IPS-20b (cell line): ENCODE measurements around the gene ABHD5.

ENCODE experiments used
- H3K27ac ChIP-seq: one replicate; pipeline ENCODE4 v1.5.1; 2013; ENCODE audit warnings: low read length
- H3K27me3 ChIP-seq: 2 replicates; pipeline ENCODE4 v1.6.1; 2013; ENCODE audit warnings: mild to moderate bottlenecking, low read length, inconsistent platforms; ENCODE audit not compliant: insufficient read depth
- H3K36me3 ChIP-seq: 2 replicates; pipeline ENCODE4 v1.6.1; 2013; ENCODE audit warnings: low read depth, mild to moderate bottlenecking, inconsistent platforms, low read length, moderate library complexity; ENCODE audit not compliant: insufficient read depth
- H3K4me1 ChIP-seq: 2 replicates; pipeline ENCODE4 v1.6.1; 2013; ENCODE audit warnings: mild to moderate bottlenecking, control low read depth, inconsistent platforms, low read length, moderate library complexity; ENCODE audit not compliant: insufficient read depth
- H3K4me3 ChIP-seq: 2 replicates; pipeline ENCODE4 v1.5.1; 2013; ENCODE audit warnings: mild to moderate bottlenecking, low read length, inconsistent platforms
- H3K9ac ChIP-seq: 2 replicates; pipeline ENCODE4 v1.6.1; 2013; ENCODE audit warnings: low read depth, mild to moderate bottlenecking, inconsistent platforms, low read length, moderate library complexity
- H3K9me3 ChIP-seq: 2 replicates; pipeline ENCODE4 v1.6.1; 2013; ENCODE audit warnings: mild to moderate bottlenecking, low read depth, low read length, inconsistent platforms; ENCODE audit not compliant: insufficient read depth

Gene ABHD5

GRCh38 chr3:43773273-43774094 lies 82.7 kb downstream of the ABHD5 start:
- H3K4me1 ChIP-seq = no peaks in the 10 kb centered on the region

DNA sequence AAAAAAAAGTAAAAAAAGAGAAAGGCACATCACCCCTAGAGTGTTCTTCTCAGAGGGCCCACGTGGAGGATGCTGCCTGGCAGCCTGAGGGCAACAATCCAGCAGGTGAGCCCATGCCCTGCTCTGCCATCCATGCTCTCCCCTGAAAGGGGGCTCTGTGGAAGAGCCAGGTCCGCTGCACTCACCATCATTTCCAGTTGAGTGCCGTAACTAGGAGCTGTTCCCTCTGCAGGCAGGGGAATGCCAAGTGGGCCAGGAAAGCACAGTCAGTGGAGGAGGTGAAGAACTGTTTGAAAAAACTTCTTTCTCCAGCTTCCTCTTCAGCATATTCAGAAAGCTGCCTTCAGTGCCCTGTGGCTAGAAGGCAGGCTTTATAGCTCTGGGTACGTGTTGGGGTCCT lies 84.1 kb downstream of the ABHD5 start:
- 0 out of 2 replicates have a peak, but pooled peaks cover 4% of the 10 kb centered on the region for H3K27me3 ChIP-seq
- H3K27ac ChIP-seq = no peak overlapping the region
- H3K4me3 ChIP-seq = no peak overlapping the region
- no peaks in the 10 kb centered on the region for H3K9me3 ChIP-seq
- no peaks in the 10 kb centered on the region for H3K4me1 ChIP-seq
- no peak overlapping the region for H3K9ac ChIP-seq
- no peaks in the 10 kb centered on the region for H3K36me3 ChIP-seq

More at GRCh38 chr3:43773273-43774094, 82.7 kb downstream of the ABHD5 start:
- Histone ChIP-seq H3K36me3 (no peaks in the 10 kb centered on the region), H3K4me3 (no peak overlapping the region), H3K27me3 (0 out of 2 replicates have a peak, but pooled peaks cover 4% of the 10 kb centered on the region), H3K9me3 (no peaks in the 10 kb centered on the region), H3K27ac (no peak overlapping the region), H3K9ac (no peak overlapping the region)

DNA sequence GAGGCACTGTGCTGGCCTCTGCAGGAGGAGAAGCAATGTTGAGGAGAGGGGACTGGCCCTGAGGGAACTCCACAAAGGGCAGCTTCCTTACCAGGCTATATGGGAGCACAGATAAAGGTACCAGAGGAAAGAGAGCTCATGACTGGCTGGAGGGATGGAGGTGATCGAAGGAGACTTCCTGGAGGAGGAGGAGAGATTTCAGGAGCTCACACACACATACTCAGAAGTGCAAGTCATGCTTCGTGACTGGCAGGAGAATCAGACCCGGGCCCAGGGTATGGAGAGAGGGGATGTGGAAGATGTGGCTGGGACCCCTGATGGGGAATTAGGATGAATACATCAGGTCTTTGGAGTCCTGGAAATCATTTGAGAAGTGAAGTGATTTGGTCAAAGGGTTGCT lies 85.4 kb downstream of the ABHD5 start:
- no peaks in the 10 kb centered on the region for H3K36me3 ChIP-seq
- no peak overlapping the region for H3K4me3 ChIP-seq
- H3K27ac ChIP-seq = no peak overlapping the region
- H3K9ac ChIP-seq = no peak overlapping the region
- H3K9me3 ChIP-seq = no peaks in the 10 kb centered on the region
- no peaks in the 10 kb centered on the region for H3K4me1 ChIP-seq
- 0 out of 2 replicates have a peak, but pooled peaks cover 4% of the 10 kb centered on the region for H3K27me3 ChIP-seq

- H3K4me1 ChIP-seq = no peaks in the 10 kb centered on the region
- H3K27ac ChIP-seq = no peak overlapping the region
- H3K4me3 ChIP-seq = no peak overlapping the region
- H3K36me3 ChIP-seq = no peaks in the 10 kb centered on the region
- H3K9me3 ChIP-seq = no peaks in the 10 kb centered on the region
- H3K9ac ChIP-seq = no peak overlapping the region
- H3K27me3 ChIP-seq = no peaks in the 10 kb centered on the region
These were observed 89.1 kb downstream of the ABHD5 start for GRCh38 chr3:43779850-43780249.

DNA sequence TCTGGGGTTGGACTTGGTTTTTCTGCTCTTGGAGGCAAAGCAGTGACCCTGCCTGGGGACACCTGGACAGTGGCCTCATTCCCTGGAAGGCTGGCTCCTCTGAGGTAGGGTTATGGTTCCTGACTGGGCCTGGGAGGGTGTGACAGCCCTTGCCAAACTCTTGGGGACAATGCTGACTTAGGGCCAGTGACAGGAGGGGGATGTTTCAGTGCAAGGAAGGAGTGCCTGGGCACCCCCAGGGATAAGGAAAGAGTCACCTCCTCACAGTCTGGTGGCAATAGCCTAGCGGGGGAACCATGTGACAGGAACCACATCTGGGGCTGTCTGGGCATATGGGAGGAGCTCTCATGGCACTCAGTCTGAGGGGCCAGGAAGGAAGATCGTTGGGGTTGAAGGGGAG lies 91.8 kb downstream of the ABHD5 start:
- no peak overlapping the region for H3K27ac ChIP-seq
- H3K36me3 ChIP-seq = no peaks in the 10 kb centered on the region
- no peaks in the 10 kb centered on the region for H3K27me3 ChIP-seq
- no peak overlapping the region for H3K9ac ChIP-seq
- H3K4me3 ChIP-seq = no peak overlapping the region
- no peaks in the 10 kb centered on the region for H3K4me1 ChIP-seq
- H3K9me3 ChIP-seq = no peaks in the 10 kb centered on the region
